GM19238 (cell line): ENCODE data around the gene ERBB4.

ENCODE experiments used
- DNase-seq: peaks from one replicate; pipeline ENCODE4 v3.0.0; 2011; ENCODE audit warnings: low spot score; ENCODE audit not compliant: insufficient read length

ERBB4 gene

GRCh38 chr2:212364112-212364985, 174.3 kb downstream of the ERBB4 start:
- DNase-seq: no peak

GRCh38 chr2:212361174-212361756, 177.3 kb downstream of the ERBB4 start:
- no peak for DNase-seq

GRCh38 chr2:212360068-212360460, 178.5 kb downstream of the ERBB4 start:
- no peak for DNase-seq

- no peak for DNase-seq
Measured at GRCh38 chr2:212359425-212360067, 179.1 kb downstream of the ERBB4 start.

- DNase-seq: no peak
Measured at GRCh38 chr2:212357606-212358005, 181.0 kb downstream of the ERBB4 start.

- DNase-seq: no peak
Measured at GRCh38 chr2:212354382-212354781, 184.2 kb downstream of the ERBB4 start.

GRCh38 chr2:212348501-212348900, 190.1 kb downstream of the ERBB4 start:
- DNase-seq: no peak

- no peak for DNase-seq
Measured at GRCh38 chr2:212346865-212347264, 191.7 kb downstream of the ERBB4 start.

- no peak for DNase-seq
Measured at GRCh38 chr2:212345966-212346365, 192.6 kb downstream of the ERBB4 start.

- no peak for DNase-seq
Measured at GRCh38 chr2:212344131-212344530, 194.5 kb downstream of the ERBB4 start.

- no peak for DNase-seq
Measured at GRCh38 chr2:212343167-212343566, 195.4 kb downstream of the ERBB4 start.

- no peak for DNase-seq
Measured at GRCh38 chr2:212337486-212338343, 200.9 kb downstream of the ERBB4 start.

GRCh38 chr2:212337036-212337435, 201.6 kb downstream of the ERBB4 start:
- no peak for DNase-seq

- no peak for DNase-seq
Measured at GRCh38 chr2:212330263-212330662, 208.3 kb downstream of the ERBB4 start.

- DNase-seq: no peak
Measured at GRCh38 chr2:212328712-212329496, 209.7 kb downstream of the ERBB4 start.

GRCh38 chr2:212328136-212328535, 210.5 kb downstream of the ERBB4 start:
- no peak for DNase-seq

- no peak for DNase-seq
Measured at GRCh38 chr2:212327171-212327809, 211.3 kb downstream of the ERBB4 start.

GRCh38 chr2:212318636-212319035, 220.0 kb downstream of the ERBB4 start:
- DNase-seq: no peak

GRCh38 chr2:212314680-212315079, 223.9 kb downstream of the ERBB4 start:
- DNase-seq: no peak

GRCh38 chr2:212311807-212312404, 226.7 kb downstream of the ERBB4 start:
- no peak for DNase-seq
